SK-N-SH (cell line): ENCODE measurements around the gene TWSG1. TPM values are rescaled to one million over a fixed set of nuclear protein-coding genes. Genes with fewer than 3 reads are reported as not detected.

Source experiments
- CTCF ChIA-PET: fragments of 300-600, 350-600 bp; formaldehyde crosslinking; extraction: SDS; loops from one replicate; lab custom pipeline; 2021; lab: Yijun Ruan, JAX
- POLR2A ChIA-PET: fragments of 350-600 bp; sonication (Branson Sonifier 250); formaldehyde crosslinking; extraction: SDS; loops from one replicate; lab custom pipeline; 2020; ENCODE audit warnings: antibody characterized with exemption, inconsistent platforms; lab: Yijun Ruan, JAX
- DNase-seq: peaks from one replicate; pipeline ENCODE4 v3.0.0; 2012
- H2AFZ ChIP-seq: fragments of 200-600 bp; sonication (generic); 2 replicates; pipeline ENCODE4 v1.8.1; 2016; ENCODE audit warnings: antibody characterized with exemption, mild to moderate bottlenecking, low read depth
- H3F3A ChIP-seq: fragments of 200-600 bp; sonication (generic); replicated peaks from 2 replicates; pipeline ENCODE3; 2016; ENCODE audit warnings: antibody characterized with exemption, mild to moderate bottlenecking; ENCODE audit not compliant: insufficient read depth
- H3K27ac ChIP-seq, 2 experiments: fragments of 200-500 bp in 1 of 2; fragments of 200-600 bp in 1 of 2; sonication (Bioruptor generic) in 1 of 2; sonication (generic), shearing (Covaris generic) in 1 of 2; 2 replicates each; pipeline versions ENCODE4 v1.5.1 to v1.6.1; 2014 to 2016; ENCODE audit warnings: low read depth in 2 of 2, inconsistent platforms in 1 of 2, low read length in 1 of 2, mild to moderate bottlenecking in 1 of 2, mixed read lengths in 1 of 2
- H3K27me3 ChIP-seq: fragments of 200-600 bp; sonication (generic), shearing (Covaris generic); 2 replicates; pipeline ENCODE4 v1.6.1; 2016; ENCODE audit warnings: mixed run types; ENCODE audit not compliant: insufficient read depth
- H3K36me3 ChIP-seq, 2 experiments: fragments of 200-500 bp in 1 of 2; fragments of 200-600 bp in 1 of 2; sonication (Bioruptor generic) in 1 of 2; sonication (generic) in 1 of 2; replicated peaks in 1 of 2; 2 replicates each; pipeline versions ENCODE3 to v1.5.1; 2014 to 2016; ENCODE audit warnings: low read length in 1 of 2, mild to moderate bottlenecking in 1 of 2; ENCODE audit not compliant: insufficient read depth in 2 of 2, control insufficient read depth in 1 of 2
- H3K4me1 ChIP-seq, 2 experiments: fragments of 200-500 bp in 1 of 2; fragments of 200-600 bp in 1 of 2; sonication (Bioruptor generic) in 1 of 2; sonication (generic), shearing (Covaris generic) in 1 of 2; 2 replicates each; pipeline versions ENCODE4 v1.5.1 to v1.6.1; 2014 to 2016; ENCODE audit warnings: low read depth in 1 of 2, low read length in 1 of 2, mixed run types in 1 of 2; ENCODE audit not compliant: insufficient read depth in 2 of 2, control insufficient read depth in 1 of 2
- H3K4me2 ChIP-seq: fragments of 200-600 bp; sonication (generic), shearing (Covaris generic); 2 replicates; pipeline ENCODE4 v1.6.1; 2017; ENCODE audit warnings: mixed run types
- H3K4me3 ChIP-seq, 2 experiments: fragments of 200-500 bp in 1 of 2; fragments of 200-600 bp in 1 of 2; sonication (Bioruptor generic) in 1 of 2; sonication (generic), shearing (Covaris generic) in 1 of 2; 2 replicates each; pipeline versions ENCODE4 v1.5.1 to v1.8.1; 2014 to 2016; ENCODE audit warnings: low read depth in 2 of 2, inconsistent platforms in 1 of 2, low read length in 1 of 2, mild to moderate bottlenecking in 1 of 2, mixed read lengths in 1 of 2, moderate library complexity in 1 of 2
- H3K79me2 ChIP-seq: fragments of 200-600 bp; sonication (generic); 2 replicates; pipeline ENCODE4 v1.8.1; 2017; ENCODE audit warnings: mild to moderate bottlenecking; ENCODE audit not compliant: insufficient read depth
- H3K9ac ChIP-seq: fragments of 200-600 bp; sonication (generic); 2 replicates; pipeline ENCODE4 v1.6.1; 2017; ENCODE audit warnings: mixed run types
- H3K9me2 ChIP-seq: fragments of 200-600 bp; sonication (generic); 2 replicates; pipeline ENCODE4 v1.6.1; 2017; ENCODE audit warnings: mixed run types
- H3K9me3 ChIP-seq: fragments of 200-600 bp; sonication (generic); 2 replicates; pipeline ENCODE4 v1.6.1; 2017; ENCODE audit warnings: mixed run types, mild to moderate bottlenecking, moderate library complexity
- H4K20me1 ChIP-seq: fragments of 200-600 bp; sonication (generic); 2 replicates; pipeline ENCODE4 v1.6.1; 2017; ENCODE audit warnings: mild to moderate bottlenecking, mixed run types; ENCODE audit not compliant: insufficient read depth
- CHD2 ChIP-seq: fragments of 150-350 bp; IDR thresholded peaks from 2 replicates; pipeline ENCODE4 v1.6.1; 2018; ENCODE audit warnings: low read length; ENCODE audit not compliant: partially characterized antibody
- ELF1 ChIP-seq: IDR thresholded peaks from 2 replicates; pipeline ENCODE4 v1.4.0; 2012
- EP300 ChIP-seq, 2 experiments: IDR thresholded peaks; 2 replicates each; pipeline versions ENCODE4 v1.4.0 to v1.6.1; 2012; ENCODE audit warnings: borderline replicate concordance in 1 of 2, low read depth in 1 of 2, low read length in 1 of 2
- GATA2 ChIP-seq: sonication (generic); formaldehyde crosslinking; IDR thresholded peaks from 2 replicates; pipeline ENCODE4 v1.5.0; 2020; ENCODE audit warnings: mild to moderate bottlenecking, missing genetic modification reagents
- IRF3 ChIP-seq: fragments of 150-350 bp; IDR thresholded peaks from 2 replicates; pipeline ENCODE4 v1.6.1; 2016; ENCODE audit warnings: mild to moderate bottlenecking, low read depth, low read length
- MXI1 ChIP-seq: IDR thresholded peaks from 2 replicates; pipeline ENCODE4 v1.6.1; 2012; ENCODE audit warnings: mild to moderate bottlenecking, low read depth, low read length, improper control_type of control experiment
- PBX3 ChIP-seq: IDR thresholded peaks from 2 replicates; pipeline ENCODE4; 2012
- RCOR1 ChIP-seq: fragments of 150-350 bp; IDR thresholded peaks from 2 replicates; pipeline ENCODE4 v1.6.1; 2017; ENCODE audit warnings: antibody characterized with exemption, low read length
- RXRA ChIP-seq: IDR thresholded peaks from 2 replicates; pipeline ENCODE4 v1.4.0; 2012; ENCODE audit warnings: low read depth, mild to moderate bottlenecking, borderline replicate concordance
- SIN3A ChIP-seq: IDR thresholded peaks from 2 replicates; pipeline ENCODE4 v1.6.1; 2012; ENCODE audit warnings: low read depth, mild to moderate bottlenecking, low read length, moderate library complexity, borderline replicate concordance
- TCF12 ChIP-seq: IDR thresholded peaks from 2 replicates; pipeline ENCODE4 v1.4.0; 2012
- TEAD4 ChIP-seq: IDR thresholded peaks from 2 replicates; pipeline ENCODE4 v1.4.0; 2012; ENCODE audit warnings: mild to moderate bottlenecking, borderline replicate concordance; ENCODE audit not compliant: insufficient read depth
- YY1 ChIP-seq: IDR thresholded peaks from 2 replicates; pipeline ENCODE4 v1.4.0; 2012; ENCODE audit warnings: low read depth, mild to moderate bottlenecking
- WGBS: methylation state at CpG from one replicate; pipeline ENCODE4 v1.1.6; 2017; ENCODE audit warnings: low lambda C conversion rate; 5-methylcytosine and 5-hydroxymethylcytosine counted together
- polyA plus RNA-seq, 3 experiments: library from polyadenylated mRNA; depleted of rRNA; stranded (reverse); fragments of >200 nt; gene quantifications; 2 replicates each; pipeline ENCODE4 v1.2.3, GENCODE V29; 2012

TWSG1 gene
- polyA plus RNA-seq, 1 of the 3 experiments (the other 2 are of a cell fraction): 44.0 TPM

- ChIA-PET CTCF (no interaction called here), POLR2A (no interaction called here)
- H3K4me3 ChIP-seq: no peak overlapping the region
- H4K20me1 ChIP-seq: no peaks in the 10 kb centered on the region
- H3K4me2 ChIP-seq: no peak overlapping the region
- no peaks in the 10 kb centered on the region for H3K9me3 ChIP-seq
- H3K9ac ChIP-seq: no peak overlapping the region
- H3K9me2 ChIP-seq: no peaks in the 10 kb centered on the region
- TF ChIP-seq PBX3 (no peak), SIN3A (no peak), RXRA (no peak), ELF1 (no peak), CHD2 (no peak), RCOR1 (no peak), YY1 (no peak), IRF3 (no peak), TEAD4 (no peak), TCF12 (no peak), MXI1 (no peak)
- H3F3A ChIP-seq: peaks cover 8% of the 10 kb centered on the region
- H3K79me2 ChIP-seq: no peaks in the 10 kb centered on the region
- no peak for DNase-seq
- 82% methylated on average over 1 of the region's 1 CpG for WGBS
- no peak overlapping the region for H2AFZ ChIP-seq
- H3K27me3 ChIP-seq: no peaks in the 10 kb centered on the region
- H3K27ac ChIP-seq: no peak overlapping the region
- H3K4me1 ChIP-seq: peaks cover 0 to 5% of the 10 kb centered on the region in 2 experiments; a peak in 1 of 4 replicates
- no peaks in the 10 kb centered on the region for H3K36me3 ChIP-seq
Measured at GRCh38 chr18:9329471-9329870, 5.1 kb upstream of the TWSG1 start.

GRCh38 chr18:9330419-9330818 lies 4.2 kb upstream of the TWSG1 start:
- peaks cover 4% of the 10 kb centered on the region for H3K79me2 ChIP-seq
- no peaks in the 10 kb centered on the region for H3K9me3 ChIP-seq
- no peak overlapping the region for H2AFZ ChIP-seq
- 32% methylated on average over 3 of the region's 3 CpGs for WGBS
- H3K9ac ChIP-seq: no peak overlapping the region
- ChIA-PET CTCF (interaction anchor here (1.0 to 1.4 kb wide), 2 partner anchors 11 to 282 kb away, joined by 3 to 4 read pairs; no protein-coding TSS in a partner anchor), POLR2A (no interaction called here)
- TF ChIP-seq GATA2 (CRISPR knock-in tag) (peak; percentile 94), MXI1 (no peak), RCOR1 (peak; percentile 79; the same call in 1 of the 2 replicates), EP300 (IDR thresholded peaks at IDR 0.05; ENCODE audit: borderline replicate concordance in 1 of 2, low read depth in 1 of 2, low read length in 1 of 2) (peak in 1 of 2 experiments; percentile 69; a peak in 1 of 4 replicates), TCF12 (no peak)
- no peak overlapping the region for H3K4me2 ChIP-seq
- H3K4me3 ChIP-seq: no peak overlapping the region
- H3K9me2 ChIP-seq: no peaks in the 10 kb centered on the region
- no peaks in the 10 kb centered on the region for H3K27me3 ChIP-seq
- peaks cover 0 to 5% of the 10 kb centered on the region in 2 experiments; a peak in 1 of 4 replicates for H3K4me1 ChIP-seq
- peaks cover 8% of the 10 kb centered on the region for H3F3A ChIP-seq
- H4K20me1 ChIP-seq: no peaks in the 10 kb centered on the region
- no peak overlapping the region for H3K27ac ChIP-seq
- peak; percentile 65 for DNase-seq
- H3K36me3 ChIP-seq: no peaks in the 10 kb centered on the region
